Fibroblast of pulmonary artery (primary cell): ENCODE results near the gene SLC9C2.
A peak's percentile ranks its signal among the peaks of the same experiment; 100 is the strongest.
"Not testable (repeated sequence)": the region's sequence is repeated elsewhere in the genome, so short reads cannot be mapped to it uniquely, and the experiment has no call there.

Source experiments
- DNase-seq: peaks from one replicate; pipeline ENCODE4 v3.0.0-alpha.2; 2010; ENCODE audit warnings: low read depth
- H3K4me3 ChIP-seq: replicated peaks from 2 replicates; pipeline ENCODE4 v1.5.1; 2011; ENCODE audit warnings: low read depth, mild to moderate bottlenecking, control low read depth, low read length, moderate library complexity
- TF ChIP-seq, protein P1 (sequence below): IDR thresholded peaks from 2 replicates; pipeline ENCODE4 v1.5.1; 2011; ENCODE audit warnings: mild to moderate bottlenecking, control low read depth, low read length, inconsistent platforms; ENCODE audit errors: missing control alignments

Gene SLC9C2, protein sequence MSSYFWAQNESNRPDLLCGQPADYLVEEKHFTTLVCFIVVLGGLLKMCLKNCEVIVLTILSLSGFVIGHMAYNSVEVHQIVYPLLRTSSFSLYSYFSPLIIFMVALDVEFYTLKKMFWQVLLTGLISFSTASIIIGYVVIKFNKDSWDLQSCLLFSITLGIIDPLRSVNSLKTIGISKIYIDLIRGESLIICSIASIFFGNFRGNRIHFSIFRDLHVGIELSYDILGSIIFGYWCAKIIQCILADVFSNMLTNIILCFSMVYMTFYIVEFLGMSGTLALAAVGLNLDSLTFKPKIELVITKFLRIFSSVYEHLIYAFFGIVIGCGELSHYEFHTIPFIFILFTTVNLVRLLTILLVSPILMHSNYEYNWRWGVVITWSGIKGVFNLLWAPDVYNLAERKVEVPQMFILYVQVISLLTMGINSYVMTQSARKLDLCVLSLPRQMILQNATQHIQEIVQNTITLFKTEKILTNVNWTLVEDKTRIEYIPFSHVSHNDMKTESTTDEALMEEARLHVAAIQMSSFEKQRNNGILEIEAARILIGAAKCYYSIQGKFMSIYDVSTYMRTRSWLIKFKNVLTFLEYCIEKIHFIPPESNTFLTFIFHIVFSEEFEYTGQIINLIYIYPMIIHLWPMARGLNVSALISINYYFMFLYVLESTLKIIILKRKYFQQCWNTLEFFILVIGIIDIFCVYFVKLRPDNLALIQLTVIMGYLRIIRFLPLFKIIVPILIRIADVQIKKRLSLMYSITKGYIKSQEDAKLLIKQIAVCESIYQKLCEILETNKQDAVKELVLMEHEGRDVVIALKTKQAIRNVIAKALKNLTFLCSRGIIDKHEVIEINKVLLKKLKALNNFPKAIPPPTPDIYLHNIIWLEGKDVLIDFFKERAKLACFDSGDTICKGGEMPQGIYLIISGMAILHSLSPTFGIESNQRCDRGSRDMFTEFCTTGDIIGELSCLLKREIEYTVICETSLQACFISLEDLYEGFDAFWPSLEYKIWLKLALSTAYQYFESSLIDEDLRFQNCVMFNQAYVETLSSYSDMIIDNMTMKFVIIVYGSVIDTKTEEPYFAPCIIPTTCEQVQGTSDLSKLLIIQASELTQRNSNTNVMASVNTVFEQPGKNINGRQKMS

GRCh38 chr1:173603056-173603591 is at the start of gene SLC9C2:
Gene SLC9C2, minus strand, starts transcription at chr1:173603072. Its CDS starts 1,296 bp downstream, at chr1:173601776.
- peak; percentile 91 for DNase-seq
- TF ChIP-seq, protein P1, sequence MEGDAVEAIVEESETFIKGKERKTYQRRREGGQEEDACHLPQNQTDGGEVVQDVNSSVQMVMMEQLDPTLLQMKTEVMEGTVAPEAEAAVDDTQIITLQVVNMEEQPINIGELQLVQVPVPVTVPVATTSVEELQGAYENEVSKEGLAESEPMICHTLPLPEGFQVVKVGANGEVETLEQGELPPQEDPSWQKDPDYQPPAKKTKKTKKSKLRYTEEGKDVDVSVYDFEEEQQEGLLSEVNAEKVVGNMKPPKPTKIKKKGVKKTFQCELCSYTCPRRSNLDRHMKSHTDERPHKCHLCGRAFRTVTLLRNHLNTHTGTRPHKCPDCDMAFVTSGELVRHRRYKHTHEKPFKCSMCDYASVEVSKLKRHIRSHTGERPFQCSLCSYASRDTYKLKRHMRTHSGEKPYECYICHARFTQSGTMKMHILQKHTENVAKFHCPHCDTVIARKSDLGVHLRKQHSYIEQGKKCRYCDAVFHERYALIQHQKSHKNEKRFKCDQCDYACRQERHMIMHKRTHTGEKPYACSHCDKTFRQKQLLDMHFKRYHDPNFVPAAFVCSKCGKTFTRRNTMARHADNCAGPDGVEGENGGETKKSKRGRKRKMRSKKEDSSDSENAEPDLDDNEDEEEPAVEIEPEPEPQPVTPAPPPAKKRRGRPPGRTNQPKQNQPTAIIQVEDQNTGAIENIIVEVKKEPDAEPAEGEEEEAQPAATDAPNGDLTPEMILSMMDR = no peak
- peak within 1 kb of the TSS; percentile 47 for H3K4me3 ChIP-seq

GRCh38 chr1:173648880-173649605 is 46.2 kb upstream of the SLC9C2 start:
- TF ChIP-seq, protein P1 = no peak
- DNase-seq = no peak
- no peak overlapping the region for H3K4me3 ChIP-seq

- DNase-seq = no peak
- TF ChIP-seq, protein P1 = no peak
- no peak overlapping the region for H3K4me3 ChIP-seq
These were observed 43.8 kb upstream of the SLC9C2 start for GRCh38 chr1:173646656-173647055.

GRCh38 chr1:173642450-173643139 is 39.7 kb upstream of the SLC9C2 start:
- not testable (repeated sequence) for H3K4me3 ChIP-seq
- DNase-seq = peak; percentile 2

GRCh38 chr1:173639102-173639501 is 36.2 kb upstream of the SLC9C2 start:
- TF ChIP-seq, protein P1 = no peak
- H3K4me3 ChIP-seq = no peak overlapping the region

DNA sequence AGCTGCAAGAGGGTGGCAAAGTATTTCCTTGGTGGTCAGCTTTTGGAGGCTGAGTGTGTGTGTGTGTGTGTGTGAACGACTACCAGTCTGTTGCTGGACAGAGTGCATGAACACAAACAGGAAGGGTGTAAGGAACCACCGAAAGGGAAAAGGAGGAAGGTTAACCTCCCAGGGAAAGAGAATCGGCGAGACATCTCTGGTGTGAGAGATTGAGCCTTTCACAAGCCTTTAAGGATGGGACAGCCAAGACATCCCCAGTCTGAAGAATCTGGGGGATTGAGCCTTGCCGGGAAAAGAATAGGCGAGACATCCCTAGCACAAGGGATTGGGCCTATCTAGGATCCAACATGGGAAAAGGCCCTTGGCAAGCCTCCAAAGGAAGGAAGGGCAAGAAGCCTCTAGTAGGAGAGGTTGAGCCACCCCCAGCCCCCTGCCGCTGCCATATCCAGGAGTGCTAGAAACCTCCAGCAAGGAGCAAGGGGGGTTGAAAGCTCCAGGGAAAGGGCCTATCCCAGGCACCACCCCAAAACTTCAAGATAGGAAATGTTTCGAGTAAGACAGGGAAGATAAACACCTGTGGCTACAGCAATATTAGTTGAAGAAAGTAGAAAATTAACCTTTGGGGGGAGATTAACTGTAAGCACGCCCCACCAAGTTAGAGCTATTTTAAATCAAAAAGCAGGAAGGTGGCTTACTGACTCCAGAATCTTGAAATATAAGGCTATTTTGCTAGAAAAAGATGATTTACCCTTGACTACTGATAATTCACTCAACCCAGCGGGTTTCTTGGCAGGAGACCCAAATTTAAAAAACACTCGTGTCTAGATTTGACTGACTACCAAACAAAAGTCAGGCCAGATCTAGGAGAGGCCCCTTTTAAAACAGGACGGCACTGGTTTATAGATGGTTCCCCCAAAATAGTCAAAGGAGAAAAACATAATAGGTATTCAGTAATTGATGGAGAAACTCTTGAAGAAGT is 35.5 kb upstream of the SLC9C2 start:
- H3K4me3 ChIP-seq = no peak overlapping the region
- TF ChIP-seq, protein P1 = no peak
- no peak for DNase-seq

More at GRCh38 chr1:173639102-173639501, 36.2 kb upstream of the SLC9C2 start:
- DNase-seq = no peak

DNA sequence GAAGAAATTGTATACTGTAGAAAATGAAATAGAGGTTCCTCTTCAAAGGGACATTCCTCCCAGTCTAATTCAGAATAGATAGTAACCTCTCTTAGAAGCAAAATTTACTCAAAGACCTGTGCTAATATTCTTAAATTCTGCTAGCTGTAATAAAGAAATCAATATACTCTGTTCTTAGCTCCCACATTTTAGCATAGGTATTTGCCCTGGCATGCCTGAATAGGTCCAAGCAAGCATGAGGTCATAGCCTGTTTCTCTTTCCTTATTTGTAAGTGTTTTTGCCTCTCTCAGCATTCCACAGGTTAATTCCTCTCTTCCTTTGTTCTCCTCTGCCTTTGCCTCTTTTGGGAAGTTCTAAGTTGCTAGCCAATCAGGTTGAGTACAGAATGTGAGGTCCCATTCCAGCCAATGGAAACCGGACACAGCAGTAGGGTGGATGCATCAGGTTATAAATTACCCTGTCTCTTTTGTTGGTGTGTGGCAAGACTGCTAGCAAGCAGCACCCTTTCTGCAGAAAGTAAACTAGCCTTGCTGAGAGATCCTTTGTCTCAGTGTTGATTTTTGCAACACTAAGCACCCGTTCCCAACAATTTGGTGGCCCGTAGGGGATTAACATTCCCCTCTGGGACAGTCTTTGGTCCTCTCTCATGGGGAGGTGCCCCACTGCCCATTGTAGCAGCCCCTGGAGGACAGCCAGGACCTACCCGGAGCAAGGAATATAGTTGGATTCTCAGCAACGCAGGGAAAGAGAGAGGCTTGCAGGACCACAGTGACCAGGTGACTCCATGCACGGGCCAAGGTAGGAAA is 34.6 kb upstream of the SLC9C2 start:
- not testable (repeated sequence) for DNase-seq

More for the DNA sequence above, 34.6 kb upstream of the SLC9C2 start:
- not testable (repeated sequence) for H3K4me3 ChIP-seq
